NB4 (cell line): ENCODE results near the gene APOF.

ENCODE experiments used
- DNase-seq: peaks from one replicate; pipeline ENCODE4 v3.0.0; 2010; ENCODE audit warnings: low read depth
- H3K4me3 ChIP-seq: one replicate; pipeline ENCODE4 v1.5.1; 2011; ENCODE audit warnings: mild to moderate bottlenecking, low read depth, low read length, moderate library complexity
- MAX ChIP-seq: IDR thresholded peaks from 2 replicates; pipeline ENCODE4 v1.6.1; 2011; ENCODE audit warnings: low read depth, low read length
- MYC ChIP-seq: IDR thresholded peaks from 2 replicates; pipeline ENCODE4 v1.6.1; 2011; ENCODE audit warnings: low read depth, low read length
- POLR2A ChIP-seq: IDR thresholded peaks from 2 replicates; pipeline ENCODE4 v1.6.1; 2011; ENCODE audit warnings: mild to moderate bottlenecking; ENCODE audit not compliant: insufficient read length; ENCODE audit errors: extremely low read depth
- TF ChIP-seq, protein P1 (sequence below): IDR thresholded peaks from one replicate; pipeline ENCODE4 v1.5.1; 2012; ENCODE audit warnings: low read depth, low read length

The APOF gene

DNA sequence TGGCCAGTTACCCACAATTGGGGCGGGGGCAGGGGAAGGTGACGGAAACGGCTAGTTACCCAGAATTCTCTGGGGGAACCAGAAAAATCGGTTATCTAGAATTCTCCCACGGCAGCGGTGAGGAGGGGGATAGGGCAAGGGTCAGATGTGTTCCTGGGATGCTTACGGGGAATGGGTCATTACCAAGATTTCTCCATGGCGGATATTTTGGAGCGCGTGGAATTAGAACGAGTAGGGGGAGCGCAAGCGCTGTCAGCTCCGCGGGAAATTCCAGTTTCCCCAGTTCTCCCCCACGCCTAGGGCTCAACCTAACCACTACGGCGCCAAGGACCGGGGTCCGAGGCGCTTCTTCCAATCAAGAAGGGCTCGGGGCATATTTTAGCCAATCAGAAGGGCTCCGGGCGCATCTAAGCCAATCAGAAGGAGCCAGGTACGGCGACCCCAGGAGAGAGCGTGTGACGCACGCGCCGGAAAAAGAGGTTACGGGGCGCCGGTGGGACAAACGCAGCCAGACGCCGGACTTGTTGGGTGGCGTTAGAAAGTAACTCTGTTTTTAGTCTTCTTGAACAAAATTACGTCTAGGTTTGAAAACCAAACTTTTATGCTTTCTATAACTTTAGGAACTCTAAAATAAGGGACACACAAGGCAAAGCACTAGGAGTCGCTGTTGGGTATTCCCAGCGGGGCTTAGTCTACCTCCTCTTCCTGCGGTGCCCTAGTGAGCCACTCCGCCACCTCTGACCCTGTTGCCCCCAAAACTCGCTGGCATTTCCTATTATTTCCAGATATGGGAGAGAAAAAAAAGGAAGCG is 28.8 kb downstream of the APOF start, which contains the start of gene PAN2:
Gene PAN2 (minus strand): TSS at position 322 of the 811 bp plus-strand sequence. CDS start 906 bp downstream, outside the sequence.
- peak; percentile 100 for DNase-seq
- TF ChIP-seq MAX (peak; percentile 71; the same call in 1 of the 2 replicates), MYC (no peak; the same call in 1 of the 2 replicates), POLR2A (peak; percentile 82)
- TF ChIP-seq, protein P1, sequence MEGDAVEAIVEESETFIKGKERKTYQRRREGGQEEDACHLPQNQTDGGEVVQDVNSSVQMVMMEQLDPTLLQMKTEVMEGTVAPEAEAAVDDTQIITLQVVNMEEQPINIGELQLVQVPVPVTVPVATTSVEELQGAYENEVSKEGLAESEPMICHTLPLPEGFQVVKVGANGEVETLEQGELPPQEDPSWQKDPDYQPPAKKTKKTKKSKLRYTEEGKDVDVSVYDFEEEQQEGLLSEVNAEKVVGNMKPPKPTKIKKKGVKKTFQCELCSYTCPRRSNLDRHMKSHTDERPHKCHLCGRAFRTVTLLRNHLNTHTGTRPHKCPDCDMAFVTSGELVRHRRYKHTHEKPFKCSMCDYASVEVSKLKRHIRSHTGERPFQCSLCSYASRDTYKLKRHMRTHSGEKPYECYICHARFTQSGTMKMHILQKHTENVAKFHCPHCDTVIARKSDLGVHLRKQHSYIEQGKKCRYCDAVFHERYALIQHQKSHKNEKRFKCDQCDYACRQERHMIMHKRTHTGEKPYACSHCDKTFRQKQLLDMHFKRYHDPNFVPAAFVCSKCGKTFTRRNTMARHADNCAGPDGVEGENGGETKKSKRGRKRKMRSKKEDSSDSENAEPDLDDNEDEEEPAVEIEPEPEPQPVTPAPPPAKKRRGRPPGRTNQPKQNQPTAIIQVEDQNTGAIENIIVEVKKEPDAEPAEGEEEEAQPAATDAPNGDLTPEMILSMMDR: peak; percentile 53

DNA sequence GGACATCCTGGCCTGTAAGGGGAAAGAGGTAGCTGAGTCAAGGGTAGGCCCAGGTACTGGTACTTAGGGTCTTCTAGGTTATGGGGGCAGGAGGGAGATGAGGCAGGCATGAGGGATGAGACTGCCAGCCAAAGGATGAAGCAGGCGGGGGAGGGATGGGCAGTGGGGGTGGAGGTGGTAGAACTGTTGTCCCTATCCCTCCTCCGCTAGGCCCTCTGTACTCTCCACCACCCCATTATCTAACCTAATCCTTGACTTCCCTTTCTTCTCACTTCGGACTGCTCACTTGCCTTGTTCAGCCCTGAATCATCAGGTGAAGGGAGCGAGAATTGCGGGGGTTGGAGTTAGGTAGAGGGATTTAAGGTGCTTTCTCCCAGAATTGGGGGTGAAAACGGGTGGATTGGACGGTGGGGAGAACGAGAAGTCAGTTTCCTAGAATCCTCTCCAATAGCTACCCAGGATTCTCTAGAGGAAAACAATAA is 29.4 kb downstream of the APOF start:
- no peak for DNase-seq
- peak; percentile 68 for TF ChIP-seq POLR2A
- TF ChIP-seq MYC: no peak
- peak overlapping the region; percentile 95 for H3K4me3 ChIP-seq

More for the DNA sequence above, 28.8 kb downstream of the APOF start, which contains the start of gene PAN2:
- H3K4me3 ChIP-seq: peak within 1 kb of the TSS; percentile 95

DNA sequence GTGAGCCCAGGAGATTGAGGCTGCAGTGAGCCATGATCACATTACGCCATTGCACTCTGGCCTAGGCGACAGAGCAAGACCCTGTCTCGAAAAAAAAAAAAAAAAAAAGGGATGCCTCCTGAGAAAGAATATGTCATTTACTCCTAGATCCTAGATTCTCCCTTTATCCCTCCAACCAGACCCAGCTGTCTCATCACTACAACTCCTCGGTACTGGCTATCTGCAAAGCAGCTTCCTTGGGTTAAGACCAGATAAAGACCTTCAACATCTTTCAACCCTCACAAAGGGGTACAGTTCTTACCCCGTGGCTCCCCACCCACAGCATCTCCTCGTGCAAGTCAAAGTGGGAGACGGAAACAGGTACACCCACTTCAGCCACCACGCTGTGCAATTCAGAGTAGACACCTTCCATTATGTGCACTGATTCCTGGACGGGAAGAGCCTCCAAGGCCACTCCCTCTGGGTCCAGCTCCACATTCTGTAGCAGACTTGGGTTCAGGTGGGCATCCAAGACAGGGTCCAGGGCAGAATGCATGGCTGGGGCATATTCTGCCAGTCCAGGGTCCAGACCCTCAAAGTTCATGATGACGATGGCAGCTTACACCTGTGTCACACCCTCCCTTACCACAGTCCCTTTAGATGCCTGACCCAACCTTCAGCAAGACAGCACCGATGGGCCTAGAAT is 30.0 kb downstream of the APOF start:
- TF ChIP-seq MAX: no peak
- no peak for TF ChIP-seq POLR2A
- TF ChIP-seq, protein P1: no peak
- no peak for TF ChIP-seq MYC
- H3K4me3 ChIP-seq: peak overlapping the region; percentile 95
- no peak for DNase-seq

- DNase-seq: no peak
- TF ChIP-seq, protein P1: no peak
- TF ChIP-seq MAX: no peak
- TF ChIP-seq MYC: no peak
- no peak for TF ChIP-seq POLR2A
- H3K4me3 ChIP-seq: no peak overlapping the region
Measured at GRCh38 chr12:56330936-56331490, 31.6 kb downstream of the APOF start.

DNA sequence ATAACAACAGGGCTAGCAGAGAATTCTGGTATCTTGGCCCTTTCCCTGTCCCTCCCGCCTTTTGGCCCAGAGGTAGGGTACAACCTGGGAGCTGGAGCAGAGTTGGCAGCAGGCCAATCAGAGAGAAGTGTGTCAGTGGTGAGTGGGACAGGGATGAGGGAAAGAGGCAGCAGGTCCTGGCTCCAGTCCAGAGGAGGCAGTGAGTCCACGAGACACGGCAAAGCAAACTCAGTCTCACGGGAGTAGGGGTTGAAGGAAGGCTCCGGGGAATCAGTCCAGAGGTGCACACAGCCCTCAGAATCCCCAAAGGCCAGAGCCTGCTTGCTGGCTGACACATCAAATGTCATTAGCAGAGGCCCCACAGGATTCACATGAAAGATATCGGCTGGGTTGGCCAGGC is 36.1 kb downstream of the APOF start:
- TF ChIP-seq MAX: no peak
- TF ChIP-seq, protein P1: no peak
- TF ChIP-seq MYC: no peak
- no peak for TF ChIP-seq POLR2A
- no peak for DNase-seq
- H3K4me3 ChIP-seq: no peak overlapping the region

- no peak for DNase-seq
- no peak overlapping the region for H3K4me3 ChIP-seq
Measured at GRCh38 chr12:56326126-56326525, 36.5 kb downstream of the APOF start.

More at GRCh38 chr12:56326126-56326525, 36.5 kb downstream of the APOF start:
- TF ChIP-seq MAX: no peak
- no peak for TF ChIP-seq POLR2A
- TF ChIP-seq MYC: no peak
- TF ChIP-seq, protein P1: no peak
